22Rv1 (cell line): ENCODE measurements around the gene ACSS3.

Experiments
- ZFX ChIP-seq: fragments of 450-650 bp; IDR thresholded peaks from 2 replicates; pipeline ENCODE4 v1.6.1; 2017; ENCODE audit warnings: antibody characterized with exemption, borderline replicate concordance
- TF ChIP-seq, protein P1 (sequence below): fragments of 450-650 bp; IDR thresholded peaks from 2 replicates; pipeline ENCODE4 v1.5.1; 2017; ENCODE audit warnings: mild to moderate bottlenecking

GRCh38 chr12:81170072-81170471 is 92.2 kb downstream of the ACSS3 start:
- TF ChIP-seq, protein P1, sequence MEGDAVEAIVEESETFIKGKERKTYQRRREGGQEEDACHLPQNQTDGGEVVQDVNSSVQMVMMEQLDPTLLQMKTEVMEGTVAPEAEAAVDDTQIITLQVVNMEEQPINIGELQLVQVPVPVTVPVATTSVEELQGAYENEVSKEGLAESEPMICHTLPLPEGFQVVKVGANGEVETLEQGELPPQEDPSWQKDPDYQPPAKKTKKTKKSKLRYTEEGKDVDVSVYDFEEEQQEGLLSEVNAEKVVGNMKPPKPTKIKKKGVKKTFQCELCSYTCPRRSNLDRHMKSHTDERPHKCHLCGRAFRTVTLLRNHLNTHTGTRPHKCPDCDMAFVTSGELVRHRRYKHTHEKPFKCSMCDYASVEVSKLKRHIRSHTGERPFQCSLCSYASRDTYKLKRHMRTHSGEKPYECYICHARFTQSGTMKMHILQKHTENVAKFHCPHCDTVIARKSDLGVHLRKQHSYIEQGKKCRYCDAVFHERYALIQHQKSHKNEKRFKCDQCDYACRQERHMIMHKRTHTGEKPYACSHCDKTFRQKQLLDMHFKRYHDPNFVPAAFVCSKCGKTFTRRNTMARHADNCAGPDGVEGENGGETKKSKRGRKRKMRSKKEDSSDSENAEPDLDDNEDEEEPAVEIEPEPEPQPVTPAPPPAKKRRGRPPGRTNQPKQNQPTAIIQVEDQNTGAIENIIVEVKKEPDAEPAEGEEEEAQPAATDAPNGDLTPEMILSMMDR: no peak
- no peak for TF ChIP-seq ZFX
